Endothelial cell of umbilical vein (primary cell): ENCODE results near the gene BCL2L2. TPM values are rescaled to one million over a fixed set of nuclear protein-coding genes. Genes with fewer than 3 reads are reported as not detected.

Source experiments
- BruUV-seq: library from RNA; stranded (reverse); fragments of 400-500 nt; replicated peaks from 2 replicates; lab custom pipeline; 2021; lab: Mats Ljungman, UMichigan
- CTCF ChIA-PET: fragments of 300-600, 350-600 bp; sonication (Branson Sonifier 250); formaldehyde crosslinking; loops from one replicate; lab custom pipeline; 2021; ENCODE audit warnings: antibody characterized with exemption, inconsistent platforms; lab: Charles Lee
- POLR2A ChIA-PET: fragments of 300-600, 350-600 bp; sonication (Branson Sonifier 250); formaldehyde crosslinking; loops from one replicate; lab custom pipeline; 2021; ENCODE audit warnings: antibody characterized with exemption, inconsistent platforms; lab: Charles Lee
- DNase-seq: peaks from one replicate; pipeline ENCODE4 v3.0.0-alpha.2; 2011; ENCODE audit warnings: low read depth, low spot score
- FAIRE-seq: peaks from 2 replicates; lab custom pipeline; 2011; peaks lifted over from hg19 to GRCh38; lab: Jason Lieb, UNC
- H2AFZ ChIP-seq: 2 replicates; pipeline ENCODE4 v1.6.0; 2012; ENCODE audit warnings: low read depth, low read length, control low read depth, inconsistent platforms
- H3K27ac ChIP-seq: 2 replicates; pipeline ENCODE4 v1.5.1; 2011; ENCODE audit warnings: low read depth, mild to moderate bottlenecking, control low read depth, low read length, moderate library complexity; ENCODE audit not compliant: insufficient read depth
- H3K27me3 ChIP-seq, 2 experiments: 2 replicates each; pipeline versions ENCODE4 v1.6.0 to v1.6.1; 2011; ENCODE audit warnings: low read length in 2 of 2, mixed read lengths in 1 of 2; ENCODE audit not compliant: control insufficient read depth in 2 of 2, insufficient read depth in 2 of 2
- H3K36me3 ChIP-seq, 2 experiments: 2 replicates in 1 of 2; 3 replicates in 1 of 2; pipeline ENCODE4 v1.5.1; 2011; ENCODE audit warnings: low read length in 2 of 2, mild to moderate bottlenecking in 1 of 2, moderate library complexity in 1 of 2; ENCODE audit not compliant: control insufficient read depth in 2 of 2, insufficient read depth in 2 of 2; ENCODE audit errors: extremely low read depth in 1 of 2
- H3K4me1 ChIP-seq: 3 replicates; pipeline ENCODE4 v1.5.1; 2011; ENCODE audit warnings: mild to moderate bottlenecking, low read length; ENCODE audit not compliant: control insufficient read depth, insufficient read depth; ENCODE audit errors: extremely low read depth
- H3K4me2 ChIP-seq: 2 replicates; pipeline ENCODE4 v1.6.1; 2011; ENCODE audit warnings: low read length, control low read depth, mixed read lengths; ENCODE audit not compliant: insufficient read depth
- H3K4me3 ChIP-seq, 3 experiments: fragments of 200-600 bp in 1 of 3; sonication (generic), shearing (Covaris generic) in 1 of 3; replicated peaks in 1 of 3; 2 replicates each; pipeline ENCODE4 v1.5.1; 2011 to 2016; ENCODE audit warnings: control low read depth in 3 of 3, low read length in 3 of 3, mild to moderate bottlenecking in 2 of 3, inconsistent platforms in 1 of 3, low read depth in 1 of 3, moderate library complexity in 1 of 3; ENCODE audit not compliant: insufficient read depth in 1 of 3
- H3K79me2 ChIP-seq: 2 replicates; pipeline ENCODE4 v1.6.0; 2012; ENCODE audit warnings: low read length, inconsistent platforms; ENCODE audit not compliant: control insufficient read depth, insufficient read depth
- H3K9ac ChIP-seq: replicated peaks from 2 replicates; pipeline ENCODE3; 2011; ENCODE audit warnings: low read length, control low read depth; ENCODE audit not compliant: insufficient read depth; ENCODE audit errors: extremely low read depth
- H3K9me1 ChIP-seq: replicated peaks from 3 replicates; pipeline ENCODE4 v1.6.0; 2011; ENCODE audit warnings: mild to moderate bottlenecking, low read length; ENCODE audit not compliant: control insufficient read depth, insufficient read depth; ENCODE audit errors: extremely low read depth
- H3K9me3 ChIP-seq: replicated peaks from 2 replicates; pipeline ENCODE4 v1.5.1; 2012; ENCODE audit warnings: low read length, inconsistent platforms; ENCODE audit not compliant: control insufficient read depth, insufficient read depth
- H4K20me1 ChIP-seq: replicated peaks from 2 replicates; pipeline ENCODE3; 2011; ENCODE audit warnings: mild to moderate bottlenecking, low read length; ENCODE audit not compliant: control insufficient read depth, insufficient read depth; ENCODE audit errors: extremely low read depth
- CTCF ChIP-seq, 2 donors: IDR thresholded peaks; 1 replicate in 1 of 2; 2 replicates in 1 of 2; pipeline ENCODE4 v1.5.1; 2011; ENCODE audit warnings: low read length in 2 of 2, mild to moderate bottlenecking in 2 of 2, moderate library complexity in 2 of 2, control low read depth in 1 of 2, inconsistent platforms in 1 of 2, low read depth in 1 of 2; ENCODE audit not compliant: insufficient read depth in 1 of 2; ENCODE audit errors: extremely low read depth in 1 of 2
- EZH2 ChIP-seq: IDR thresholded peaks from 2 replicates; pipeline ENCODE4 v1.6.1; 2012; ENCODE audit warnings: borderline replicate concordance, low read depth, mild to moderate bottlenecking, moderate library complexity, low read length, inconsistent platforms; ENCODE audit not compliant: severe bottlenecking
- FOS ChIP-seq: IDR thresholded peaks from 2 replicates; pipeline ENCODE4 v1.6.1; 2011; ENCODE audit warnings: mild to moderate bottlenecking, low read length, moderate library complexity, borderline replicate concordance; ENCODE audit not compliant: insufficient read depth
- GATA2 ChIP-seq: IDR thresholded peaks from 2 replicates; pipeline ENCODE4 v1.7.0; 2011; ENCODE audit warnings: low read depth, mild to moderate bottlenecking, moderate library complexity, mixed read lengths, low read length; ENCODE audit not compliant: insufficient read length, insufficient read depth
- MAX ChIP-seq: IDR thresholded peaks from 2 replicates; pipeline ENCODE4 v1.6.1; 2011; ENCODE audit not compliant: insufficient read depth, insufficient read length
- MYC ChIP-seq: IDR thresholded peaks from one replicate; pipeline ENCODE4 v1.6.1; 2011; ENCODE audit warnings: mild to moderate bottlenecking, low read depth, low read length
- POLR2AphosphoS5 ChIP-seq: IDR thresholded peaks from 2 replicates; pipeline ENCODE4 v1.6.1; 2012; ENCODE audit warnings: low read depth, mild to moderate bottlenecking, control low read depth, low read length, moderate library complexity; ENCODE audit not compliant: insufficient read depth
- dilution Hi-C: fragments of 300-500 bp; cut with MboI; formaldehyde crosslinking; loops from one replicate; pipeline ENCODE4 v1.15.0; 2019; ENCODE audit warnings: low sequenced_read_pairs; ENCODE audit not compliant: extremely low pct_ligation_motif_present
- intact Hi-C: fragments of 100-400 bp; cut with micrococcal nuclease; formaldehyde crosslinking; loops from one replicate; pipeline ENCODE4 v1.10.0; 2022
- polyA plus RNA-seq, 4 experiments: library from polyadenylated mRNA; depleted of rRNA in 3 of 4; stranded (reverse) in 3 of 4; unstranded in 1 of 4; fragments of >200 nt; gene quantifications; 2 replicates each; pipeline versions ENCODE4 v1.2.1 to v1.2.3, GENCODE V29; 2011 to 2012; ENCODE audit warnings: missing spikeins in 1 of 4
- total RNA-seq: library from RNA; stranded (reverse); gene quantifications from 2 replicates; pipeline ENCODE4 v1.2.3, GENCODE V29; 2021

The BCL2L2 gene
- total and polyA plus RNA-seq, 2 donors (not counting 3 experiments of a cell fraction or from before 2014, with no cell fraction given) = 19.9 to 24.3 TPM

DNA sequence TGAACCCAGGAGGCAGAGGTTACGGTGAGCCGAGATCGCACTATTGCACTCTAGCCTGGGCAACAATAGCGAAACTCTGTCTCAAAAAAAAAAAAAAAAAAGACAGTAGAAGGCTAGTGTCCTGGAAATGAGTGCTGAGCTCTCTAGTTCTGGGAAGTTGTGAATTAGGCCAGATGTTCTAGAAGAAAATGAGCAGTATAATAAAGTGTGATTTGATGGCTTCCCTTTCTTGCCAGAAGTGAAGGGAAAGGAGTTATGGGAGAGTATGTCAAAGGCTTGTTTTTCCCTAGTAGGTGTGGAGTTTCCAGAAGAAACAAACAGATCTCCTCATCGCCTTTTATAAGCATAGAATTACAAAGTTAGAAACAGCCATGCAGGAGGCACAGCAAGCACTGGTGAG, 48.4 kb upstream of the BCL2L2 start:
- ChIA-PET CTCF (interaction anchor here (1.1 to 3.9 kb wide), 4 partner anchors 9 to 137 kb away, joined by 3 to 29 read pairs (median 4); no protein-coding TSS in a partner anchor), POLR2A (no interaction called here)
- intact Hi-C loops (no loop called here), dilution Hi-C loops (no loop called here)
- Histone ChIP-seq H3K4me2 (no peak overlapping the region), H3K27me3 (peaks cover 19 to 26% of the 10 kb centered on the region in 2 experiments), H3K9me1 (no peaks in the 10 kb centered on the region), H3K36me3 (no peaks in the 10 kb centered on the region), H3K27ac (no peak overlapping the region), H3K4me1 (no peaks in the 10 kb centered on the region), H3K4me3 (no peak overlapping the region), H4K20me1 (no peaks in the 10 kb centered on the region), H3K9ac (no peak overlapping the region), H3K9me3 (no peaks in the 10 kb centered on the region), H3K79me2 (no peaks in the 10 kb centered on the region), H2AFZ (no peak overlapping the region)
- BruUV-seq = no TSS peak
- TF ChIP-seq CTCF (IDR thresholded peaks at IDR 0.05; ENCODE audit: extremely low read depth in 1 of 2, insufficient read depth in 1 of 2, low read depth in 1 of 2, low read length in 2 of 2) (no peak), FOS (no peak), MYC (no peak), POLR2AphosphoS5 (no peak), EZH2 (no peak), MAX (no peak), GATA2 (no peak)
- no peak for DNase-seq
- no peak for FAIRE-seq
